ENCODE measurements around the gene ITPR1.

The ITPR1 gene

GRCh38 chr3:4763604-4764247, 270.6 kb downstream of the ITPR1 start:
- no peak for DNase-seq

- no peak for DNase-seq
Measured at GRCh38 chr3:4765212-4765611, 272.1 kb downstream of the ITPR1 start.

GRCh38 chr3:4766263-4766662, 273.1 kb downstream of the ITPR1 start:
- DNase-seq, result no peak

- no peak for DNase-seq
Measured at GRCh38 chr3:4766716-4767499, 273.8 kb downstream of the ITPR1 start.

GRCh38 chr3:4768021-4768420, 274.9 kb downstream of the ITPR1 start:
- DNase-seq, result no peak

- DNase-seq, result no peak
Measured at GRCh38 chr3:4768521-4768920, 275.4 kb downstream of the ITPR1 start.

GRCh38 chr3:4770561-4770960, 277.4 kb downstream of the ITPR1 start:
- no peak for DNase-seq

GRCh38 chr3:4771243-4771642, 278.1 kb downstream of the ITPR1 start:
- DNase-seq, result no peak

- peak; percentile 41 for DNase-seq
Measured at GRCh38 chr3:4772171-4772804, 279.1 kb downstream of the ITPR1 start.

GRCh38 chr3:4772858-4773257, 279.7 kb downstream of the ITPR1 start:
- no peak for DNase-seq

- no peak for DNase-seq
Measured at GRCh38 chr3:4773583-4773982, 280.4 kb downstream of the ITPR1 start.

GRCh38 chr3:4774531-4774930, 281.4 kb downstream of the ITPR1 start:
- DNase-seq, result no peak

GRCh38 chr3:4776399-4776979, 283.3 kb downstream of the ITPR1 start:
- no peak for DNase-seq

GRCh38 chr3:4776980-4777581, 283.9 kb downstream of the ITPR1 start:
- DNase-seq, result peak; percentile 49

- DNase-seq, result no peak
Measured at GRCh38 chr3:4778119-4778518, 285.0 kb downstream of the ITPR1 start.

- DNase-seq, result no peak
Measured at GRCh38 chr3:4778740-4779139, 285.6 kb downstream of the ITPR1 start.

GRCh38 chr3:4780545-4780957, 287.4 kb downstream of the ITPR1 start:
- no peak for DNase-seq

GRCh38 chr3:4782095-4782494, 288.9 kb downstream of the ITPR1 start:
- no peak for DNase-seq

GRCh38 chr3:4785551-4785950, 292.4 kb downstream of the ITPR1 start:
- DNase-seq, result no peak

GRCh38 chr3:4786431-4786830, 293.3 kb downstream of the ITPR1 start:
- no peak for DNase-seq

- DNase-seq, result no peak
Measured at GRCh38 chr3:4791358-4791757, 298.2 kb downstream of the ITPR1 start.

- no peak for DNase-seq
Measured at GRCh38 chr3:4793311-4793710, 300.2 kb downstream of the ITPR1 start.

- DNase-seq, result no peak
Measured at GRCh38 chr3:4794331-4794730, 301.2 kb downstream of the ITPR1 start.
